SK-N-MC (cell line): ENCODE measurements around the gene FRMD3.

ENCODE experiments used
- DNase-seq: peaks from one replicate; pipeline ENCODE4 v3.0.0-alpha.2; 2011; ENCODE audit warnings: low read depth, low spot score
- H3K27ac ChIP-seq: fragments of 200-600 bp; sonication (generic); 2 replicates; pipeline ENCODE4 v1.5.1; 2016; ENCODE audit warnings: mixed run types
- H3K36me3 ChIP-seq: fragments of 200-600 bp; sonication (generic); 2 replicates; pipeline ENCODE4 v1.6.1; 2017; ENCODE audit warnings: antibody characterized with exemption, low read length, mixed read lengths; ENCODE audit not compliant: insufficient read depth
- H3K4me3 ChIP-seq: fragments of 200-600 bp; sonication (generic); 2 replicates; pipeline ENCODE4 v1.5.1; 2016
- H3K9ac ChIP-seq: fragments of 200-600 bp; sonication (generic); 2 replicates; pipeline ENCODE4 v1.8.0; 2017; ENCODE audit warnings: mixed run types, mixed read lengths; ENCODE audit not compliant: insufficient read length
- H3K9me3 ChIP-seq: fragments of 200-600 bp; sonication (generic); 2 replicates; pipeline ENCODE4 v1.6.1; 2017; ENCODE audit warnings: low read depth, mild to moderate bottlenecking, antibody characterized with exemption, low read length, moderate library complexity, mixed read lengths
- EZH2 ChIP-seq: fragments of 200-600 bp; sonication (generic); IDR thresholded peaks from one replicate; pipeline ENCODE4 v1.6.1; 2017; ENCODE audit warnings: antibody characterized with exemption
- FOXP2 ChIP-seq: optimal IDR thresholded peaks from 2 replicates; pipeline ENCODE3; 2011; ENCODE audit warnings: mild to moderate bottlenecking, moderate library complexity; ENCODE audit not compliant: insufficient read depth; ENCODE audit errors: extremely low read length, control extremely low read depth
- POLR2AphosphoS5 ChIP-seq: IDR thresholded peaks from 2 replicates; pipeline ENCODE4 v1.6.1; 2012; ENCODE audit warnings: mild to moderate bottlenecking, low read depth, low read length, borderline replicate concordance

FRMD3 gene

GRCh38 chr9:83459830-83460229 is 78.4 kb downstream of the FRMD3 start:
- no peak overlapping the region for H3K4me3 ChIP-seq
- DNase-seq = no peak
- no peaks in the 10 kb centered on the region for H3K36me3 ChIP-seq
- no peak overlapping the region for H3K27ac ChIP-seq
- no peak overlapping the region for H3K9ac ChIP-seq
- no peaks in the 10 kb centered on the region for H3K9me3 ChIP-seq
- TF ChIP-seq POLR2AphosphoS5 (no peak), FOXP2 (no peak), EZH2 (no peak)

- no peak for DNase-seq
- no peak overlapping the region for H3K27ac ChIP-seq
Observed at GRCh38 chr9:83458530-83458929, 79.7 kb downstream of the FRMD3 start.

DNA sequence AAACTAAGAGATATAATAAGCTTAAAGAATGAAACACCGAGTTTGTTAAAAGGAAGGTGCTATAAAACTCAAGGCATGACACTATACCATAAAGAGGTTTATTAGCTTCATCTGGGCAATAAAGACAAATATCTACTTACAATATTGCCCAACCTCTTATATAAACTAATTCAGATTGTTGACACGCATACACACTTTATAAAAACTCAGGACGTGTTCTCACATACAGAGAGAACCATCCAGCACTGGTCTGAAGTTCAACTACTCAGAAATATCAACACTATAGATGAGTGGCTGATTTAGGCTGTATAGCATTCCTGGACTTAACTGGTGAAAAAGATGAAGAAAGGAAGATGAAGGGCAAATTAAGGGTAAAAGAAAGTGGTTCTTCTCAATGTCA is 81.2 kb downstream of the FRMD3 start:
- TF ChIP-seq FOXP2 (no peak), EZH2 (no peak), POLR2AphosphoS5 (no peak)
- Histone ChIP-seq H3K27ac (no peak overlapping the region), H3K36me3 (no peaks in the 10 kb centered on the region), H3K9me3 (no peaks in the 10 kb centered on the region), H3K4me3 (no peak overlapping the region), H3K9ac (no peak overlapping the region)
- DNase-seq = no peak

More at GRCh38 chr9:83458530-83458929, 79.7 kb downstream of the FRMD3 start:
- Histone ChIP-seq H3K4me3 (no peak overlapping the region), H3K9ac (no peak overlapping the region), H3K9me3 (no peaks in the 10 kb centered on the region), H3K36me3 (no peaks in the 10 kb centered on the region)
- no peak for TF ChIP-seq EZH2
- no peak for TF ChIP-seq FOXP2
- no peak for TF ChIP-seq POLR2AphosphoS5

DNA sequence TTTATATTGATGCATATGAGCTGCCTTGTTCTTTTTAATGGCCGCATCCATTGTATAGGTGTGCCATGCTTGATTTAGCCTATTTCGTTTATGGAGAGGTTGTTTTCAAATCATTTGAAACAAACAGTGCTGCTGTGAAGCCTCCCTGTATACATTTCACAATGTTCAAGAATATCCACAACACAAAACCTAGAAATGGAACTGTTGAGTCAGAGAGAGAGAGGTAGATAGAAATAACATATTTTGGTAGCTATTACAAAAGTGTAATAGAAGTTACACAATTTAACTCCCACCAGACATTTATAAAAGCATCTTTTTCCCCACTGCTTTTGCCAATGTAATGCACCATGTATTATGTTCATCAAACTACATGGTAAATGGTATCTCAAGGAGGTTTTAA is 82.0 kb downstream of the FRMD3 start:
- no peak for DNase-seq
- no peak overlapping the region for H3K9ac ChIP-seq
- H3K27ac ChIP-seq = no peak overlapping the region
- TF ChIP-seq POLR2AphosphoS5 = no peak
- TF ChIP-seq EZH2 = no peak
- no peak for TF ChIP-seq FOXP2
- H3K9me3 ChIP-seq = no peaks in the 10 kb centered on the region
- H3K36me3 ChIP-seq = no peaks in the 10 kb centered on the region
- H3K4me3 ChIP-seq = no peak overlapping the region

- H3K9ac ChIP-seq = no peak overlapping the region
- H3K4me3 ChIP-seq = no peak overlapping the region
- DNase-seq = no peak
- H3K9me3 ChIP-seq = no peaks in the 10 kb centered on the region
- H3K36me3 ChIP-seq = no peaks in the 10 kb centered on the region
- no peak for TF ChIP-seq POLR2AphosphoS5
- TF ChIP-seq FOXP2 = no peak
- TF ChIP-seq EZH2 = no peak
- no peak overlapping the region for H3K27ac ChIP-seq
Observed at GRCh38 chr9:83454076-83454475, 84.1 kb downstream of the FRMD3 start.

- Histone ChIP-seq H3K9ac (no peak overlapping the region), H3K4me3 (no peak overlapping the region), H3K36me3 (no peaks in the 10 kb centered on the region), H3K9me3 (no peaks in the 10 kb centered on the region), H3K27ac (no peak overlapping the region)
- TF ChIP-seq POLR2AphosphoS5 (no peak), EZH2 (no peak), FOXP2 (no peak)
- DNase-seq = no peak
Observed at GRCh38 chr9:83451308-83451707, 86.9 kb downstream of the FRMD3 start.

DNA sequence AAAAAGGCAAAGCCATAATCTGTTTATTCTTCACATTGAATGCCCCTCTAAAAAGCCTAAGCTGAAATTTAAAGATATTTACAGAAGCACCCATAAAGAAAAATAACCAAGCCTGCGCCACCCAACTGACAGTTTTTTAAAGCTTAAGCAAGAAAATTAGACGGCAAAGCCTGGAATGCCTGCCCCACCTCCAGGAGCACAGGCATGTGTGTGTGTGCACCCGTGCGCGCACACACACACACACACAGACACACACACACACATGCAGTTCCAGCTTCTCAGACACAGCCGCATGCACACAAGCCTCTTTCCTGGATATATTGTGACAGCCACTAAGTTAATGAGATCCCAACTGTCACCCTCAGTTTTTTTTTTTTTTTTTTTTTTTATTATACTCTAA is 88.2 kb downstream of the FRMD3 start:
- no peak for DNase-seq
- H3K9me3 ChIP-seq = no peaks in the 10 kb centered on the region
- no peaks in the 10 kb centered on the region for H3K36me3 ChIP-seq
- no peak overlapping the region for H3K27ac ChIP-seq
- no peak overlapping the region for H3K9ac ChIP-seq
- TF ChIP-seq POLR2AphosphoS5 = no peak
- no peak for TF ChIP-seq FOXP2
- TF ChIP-seq EZH2 = no peak
- H3K4me3 ChIP-seq = no peak overlapping the region

GRCh38 chr9:83449166-83449565 is 89.0 kb downstream of the FRMD3 start:
- Histone ChIP-seq H3K4me3 (no peak overlapping the region), H3K9me3 (no peaks in the 10 kb centered on the region), H3K9ac (no peak overlapping the region), H3K27ac (no peak overlapping the region), H3K36me3 (no peaks in the 10 kb centered on the region)
- no peak for DNase-seq
- TF ChIP-seq FOXP2 (no peak), POLR2AphosphoS5 (no peak), EZH2 (no peak)

DNA sequence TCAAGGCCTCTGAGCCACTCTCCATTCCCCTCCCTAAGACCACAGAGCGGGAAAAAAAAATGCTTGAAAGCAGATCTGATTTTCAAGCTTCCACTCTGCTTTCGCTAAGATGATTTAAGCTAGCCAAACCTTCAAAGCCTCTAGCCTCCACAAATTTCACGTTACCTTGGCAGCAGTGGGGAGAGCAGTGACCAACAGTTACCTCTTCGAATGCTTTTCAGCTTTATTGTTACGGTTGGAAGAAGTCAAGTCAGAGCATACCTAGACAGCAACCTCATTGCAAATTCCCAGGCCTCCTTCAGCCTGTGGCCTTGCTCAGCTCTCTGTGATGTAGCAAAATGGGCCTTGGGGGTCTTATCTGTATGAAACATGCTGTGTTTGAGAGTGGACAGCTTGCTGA is 89.6 kb downstream of the FRMD3 start:
- no peak overlapping the region for H3K4me3 ChIP-seq

More for the DNA sequence above, 89.6 kb downstream of the FRMD3 start:
- no peak overlapping the region for H3K27ac ChIP-seq
- no peak for TF ChIP-seq EZH2
- TF ChIP-seq POLR2AphosphoS5 = no peak
- no peak for TF ChIP-seq FOXP2
- H3K9me3 ChIP-seq = no peaks in the 10 kb centered on the region
- H3K9ac ChIP-seq = no peak overlapping the region
- H3K36me3 ChIP-seq = no peaks in the 10 kb centered on the region
- no peak for DNase-seq
